Posterior vena cava (tissue), 2 donors: ENCODE data around the gene OVCA2. TPM values are rescaled to one million over a fixed set of nuclear protein-coding genes. Genes with fewer than 3 reads are reported as not detected.

Experiments used
- DNase-seq: peaks from one replicate; pipeline ENCODE4 v3.0.0-alpha.2; 2020; ENCODE audit warnings: low spot score
- intact Hi-C, 2 donors: fragments of 100-400 bp; cut with DNase I; formaldehyde crosslinking; loops; one replicate each; pipeline versions ENCODE4 v1.14.1 to v1.14.2; 2022 to 2023
- total RNA-seq, 2 donors: library from RNA; stranded (reverse); fragmentation: NEBNext Ultra II Directional; extraction: Animal tissue kit (Norgen Biotek cat#: 25700); gene quantifications; one replicate each; pipeline ENCODE4 v1.2.1, GENCODE V29; 2021
- donor health status: DM: yes; HTN: yes; CAD: no.
- donor health status: DM: yes; HTN: yes; CAD: no.

OVCA2 gene
- total RNA-seq, 2 donors from 2014 or later = 17.4 to 21.2 TPM

GRCh38 chr17:2071455-2072281 lies 29.8 kb downstream of the OVCA2 start:
- peak; percentile 89 for DNase-seq
- intact Hi-C loops = no loop called here

- no peak for DNase-seq
- intact Hi-C loops = no loop called here
These were observed 33.1 kb downstream of the OVCA2 start for GRCh38 chr17:2074919-2075318.

- no peak for DNase-seq
- intact Hi-C loops = no loop called here
These were observed 33.7 kb downstream of the OVCA2 start for GRCh38 chr17:2075336-2076086.

GRCh38 chr17:2076087-2076984 lies 34.5 kb downstream of the OVCA2 start:
- DNase-seq = no peak
- intact Hi-C loops = no loop called here

GRCh38 chr17:2077040-2077439 lies 35.2 kb downstream of the OVCA2 start:
- no peak for DNase-seq
- intact Hi-C loops = no loop called here

GRCh38 chr17:2081564-2081963 lies 39.7 kb downstream of the OVCA2 start:
- no peak for DNase-seq
- intact Hi-C loops = no loop called here

GRCh38 chr17:2082003-2082781 lies 40.4 kb downstream of the OVCA2 start:
- intact Hi-C loops = no loop called here
- no peak for DNase-seq

- no peak for DNase-seq
- intact Hi-C loops = no loop called here
These were observed 41.8 kb downstream of the OVCA2 start for GRCh38 chr17:2083613-2084035.

GRCh38 chr17:2084036-2084765 lies 42.4 kb downstream of the OVCA2 start:
- no peak for DNase-seq
- intact Hi-C loops = no loop called here

- intact Hi-C loops = no loop called here
- DNase-seq = no peak
These were observed 43.2 kb downstream of the OVCA2 start for GRCh38 chr17:2084766-2085647.

GRCh38 chr17:2085648-2085949 lies 43.8 kb downstream of the OVCA2 start:
- DNase-seq = no peak
- intact Hi-C loops = no loop called here

GRCh38 chr17:2086306-2086705 lies 44.5 kb downstream of the OVCA2 start:
- DNase-seq = no peak

GRCh38 chr17:2087597-2088211 lies 45.9 kb downstream of the OVCA2 start:
- intact Hi-C loops = no loop called here
- DNase-seq = peak; percentile 93

More at GRCh38 chr17:2086306-2086705, 44.5 kb downstream of the OVCA2 start:
- intact Hi-C loops = no loop called here

- no peak for DNase-seq
- intact Hi-C loops = no loop called here
These were observed 47.2 kb downstream of the OVCA2 start for GRCh38 chr17:2089021-2089422.

- DNase-seq = no peak
- intact Hi-C loops = loop anchor here (5.0 to 10.0 kb wide), 3 partner anchors 33 to 155 kb away; partner anchors contain the start of gene HIC1 (in 1 of the 2)
These were observed 48.4 kb downstream of the OVCA2 start for GRCh38 chr17:2090210-2090641.

- intact Hi-C loops = loop anchor here (5.0 to 10.0 kb wide), 3 partner anchors 34 to 154 kb away; partner anchors contain the start of gene HIC1 (in 1 of the 2)
- no peak for DNase-seq
These were observed 49.1 kb downstream of the OVCA2 start for GRCh38 chr17:2090804-2091534.
